Colon (tissue), 2 donors: ENCODE results near the gene ABCB9.

Experiments used
- FAIRE-seq: peaks from 2 replicates; lab custom pipeline; 2012; peaks lifted over from hg19 to GRCh38; lab: Jason Lieb, UNC
- donor health status: control.
- donor health status: control.

The ABCB9 gene

GRCh38 chr12:122981587-122982476 lies 15.6 kb upstream of the ABCB9 start:
- no peak for FAIRE-seq

GRCh38 chr12:122981036-122981471 lies 14.8 kb upstream of the ABCB9 start:
- FAIRE-seq = no peak

- no peak for FAIRE-seq
Observed at GRCh38 chr12:122980183-122981035, 14.1 kb upstream of the ABCB9 start, which contains the start of gene ARL6IP4. ARL6IP4 (plus strand) TSS chr12:122980681; CDS start chr12:122981140, 459 bp downstream.

- no peak for FAIRE-seq
Observed at GRCh38 chr12:122979908-122980182, 13.6 kb upstream of the ABCB9 start.

GRCh38 chr12:122979001-122979907 lies 13.0 kb upstream of the ABCB9 start:
- no peak for FAIRE-seq

DNA sequence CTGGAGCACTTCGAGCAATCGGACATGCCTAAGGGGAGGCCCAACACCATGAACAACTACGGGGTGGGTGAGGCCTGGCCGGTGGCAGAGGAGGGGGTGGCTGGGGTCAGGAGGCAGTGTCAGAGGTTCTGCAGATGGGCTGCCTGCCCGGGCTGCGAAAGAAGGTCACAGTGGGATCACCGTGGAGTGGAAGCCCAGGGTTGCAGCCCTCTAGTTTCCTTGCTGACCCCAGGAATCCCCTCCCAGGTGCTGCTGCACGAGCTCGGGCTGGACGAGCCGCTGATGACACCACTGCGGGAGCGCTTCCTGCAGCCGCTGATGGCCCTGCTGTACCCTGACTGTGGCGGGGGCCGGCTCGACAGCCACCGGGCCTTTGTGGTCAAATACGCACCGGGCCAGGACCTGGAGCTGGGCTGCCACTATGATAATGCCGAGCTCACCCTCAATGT lies 12.3 kb upstream of the ABCB9 start:
- no peak for FAIRE-seq

DNA sequence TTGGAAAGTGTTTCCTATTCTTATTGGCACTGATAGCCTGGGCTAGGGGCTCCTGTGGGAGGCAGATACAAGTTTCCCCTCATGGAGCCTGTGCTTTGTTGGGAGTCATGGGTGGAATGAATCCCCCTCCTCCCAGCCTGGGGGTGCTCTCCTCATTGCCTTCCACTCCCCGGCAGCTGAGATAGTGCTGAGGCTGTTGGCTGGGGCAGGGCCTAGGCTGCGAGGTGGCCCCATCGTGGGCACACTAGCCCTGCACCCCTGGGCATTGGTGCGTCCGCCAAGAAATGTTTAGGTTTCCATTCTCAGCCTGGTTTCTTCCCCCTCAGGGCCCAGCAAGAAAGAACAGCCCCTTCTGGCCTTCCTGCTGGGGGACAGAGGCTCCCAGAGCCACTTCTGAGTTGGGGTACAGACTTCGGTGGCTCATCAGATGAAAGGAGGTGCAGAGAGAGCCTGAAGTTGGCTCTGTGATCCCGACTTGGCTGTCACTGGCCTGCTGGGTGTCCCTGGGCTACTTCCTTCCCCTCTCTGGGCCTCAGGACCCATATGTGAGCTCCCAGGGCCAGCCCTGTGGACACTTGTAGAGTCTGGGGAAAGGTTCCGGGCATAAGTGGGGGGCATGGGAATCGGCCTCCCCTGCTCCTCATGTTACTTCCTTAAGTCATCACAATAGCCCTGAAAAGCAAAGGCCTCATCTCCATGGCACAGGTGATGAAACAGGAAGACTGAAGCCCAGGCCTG lies 11.6 kb upstream of the ABCB9 start:
- no peak for FAIRE-seq

DNA sequence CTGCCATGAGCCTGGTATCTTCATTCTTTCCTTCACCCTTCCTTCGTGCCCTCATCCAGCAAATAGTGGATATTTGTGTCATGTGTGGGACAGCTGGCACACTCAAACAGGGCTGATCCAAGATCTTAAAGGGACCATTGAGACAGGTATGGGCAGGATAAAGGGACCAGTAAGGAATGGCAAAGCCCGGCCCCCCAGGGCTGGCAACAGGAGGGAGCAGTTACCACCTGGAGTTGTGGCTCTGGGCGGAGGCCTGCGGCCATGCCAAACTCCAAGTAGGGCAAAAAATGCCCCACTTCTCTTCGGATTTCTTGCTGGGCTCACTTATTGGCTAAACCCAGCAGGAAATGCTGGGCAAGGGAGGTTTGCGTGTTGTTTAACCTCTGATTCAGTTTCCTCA lies 10.9 kb upstream of the ABCB9 start:
- FAIRE-seq = no peak

DNA sequence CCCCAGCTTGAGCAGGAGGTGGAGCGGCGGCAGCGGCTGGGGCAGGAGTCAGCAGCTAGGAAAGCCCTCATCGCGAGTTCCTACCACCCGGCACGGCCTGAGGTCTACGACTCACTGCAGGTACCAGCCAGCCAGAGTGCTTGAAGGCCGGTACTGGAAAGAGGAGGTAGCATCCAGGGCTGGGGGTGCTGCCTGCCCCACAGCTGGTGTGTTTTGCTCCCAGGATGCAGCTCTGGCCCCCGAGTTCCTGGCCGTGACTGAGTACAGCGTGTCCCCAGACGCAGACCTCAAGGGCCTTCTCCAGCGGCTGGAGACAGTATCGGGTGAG lies 10.3 kb upstream of the ABCB9 start:
- no peak for FAIRE-seq

GRCh38 chr12:122975790-122976647 lies 9.8 kb upstream of the ABCB9 start:
- no peak for FAIRE-seq

DNA sequence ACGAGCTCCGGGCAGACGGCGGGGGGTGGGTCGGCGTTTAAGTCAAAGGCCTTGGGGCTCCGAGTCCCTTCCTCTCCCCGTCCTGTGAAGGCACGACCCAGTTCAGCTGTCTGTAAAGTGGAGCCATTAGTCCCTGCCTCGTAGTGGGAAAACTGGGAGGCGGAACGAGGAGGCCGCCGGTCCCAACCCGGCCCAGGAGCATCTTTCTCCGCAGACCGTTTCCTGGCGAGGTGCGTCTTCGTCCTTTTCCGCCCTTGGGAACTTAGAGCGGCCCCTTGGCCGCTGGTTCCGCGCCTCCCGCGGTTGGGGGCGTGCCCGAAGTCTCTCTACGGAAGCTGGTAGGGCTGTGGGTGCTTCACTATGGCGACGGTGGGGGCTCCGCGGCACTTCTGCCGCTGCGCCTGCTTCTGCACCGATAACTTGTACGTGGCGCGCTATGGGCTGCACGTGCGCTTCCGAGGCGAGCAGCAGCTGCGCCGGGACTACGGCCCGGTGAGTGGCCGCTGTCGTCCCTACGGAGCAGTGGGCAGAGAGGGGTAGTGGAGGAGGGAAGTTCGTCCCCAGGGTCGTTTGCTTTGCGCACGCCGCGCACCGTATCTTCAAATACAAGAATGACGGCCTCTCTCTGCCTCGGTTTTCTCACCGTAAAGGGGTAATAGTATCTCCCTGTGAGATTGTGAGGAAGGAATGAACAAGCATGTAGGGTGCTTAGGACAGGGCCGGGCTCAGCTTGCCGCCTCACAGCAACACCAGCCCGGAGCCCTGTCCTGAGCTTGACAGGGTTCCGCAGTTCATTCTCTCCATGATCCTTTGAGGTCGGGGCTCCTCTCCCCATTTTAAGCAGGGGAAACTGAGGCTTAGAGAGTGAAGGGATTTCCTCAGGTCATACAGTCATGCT lies 8.9 kb upstream of the ABCB9 start, which contains the start of gene OGFOD2:
Gene OGFOD2, plus strand, starts transcription at position 353 of the 898 bp plus-strand sequence. Its CDS starts 8 bp downstream, at position 361.
- FAIRE-seq = no peak

- FAIRE-seq = peak; percentile 5
Observed at GRCh38 chr12:122974274-122974891, 8.1 kb upstream of the ABCB9 start.

- FAIRE-seq = no peak
Observed at GRCh38 chr12:122969676-122970075, 3.4 kb upstream of the ABCB9 start.

DNA sequence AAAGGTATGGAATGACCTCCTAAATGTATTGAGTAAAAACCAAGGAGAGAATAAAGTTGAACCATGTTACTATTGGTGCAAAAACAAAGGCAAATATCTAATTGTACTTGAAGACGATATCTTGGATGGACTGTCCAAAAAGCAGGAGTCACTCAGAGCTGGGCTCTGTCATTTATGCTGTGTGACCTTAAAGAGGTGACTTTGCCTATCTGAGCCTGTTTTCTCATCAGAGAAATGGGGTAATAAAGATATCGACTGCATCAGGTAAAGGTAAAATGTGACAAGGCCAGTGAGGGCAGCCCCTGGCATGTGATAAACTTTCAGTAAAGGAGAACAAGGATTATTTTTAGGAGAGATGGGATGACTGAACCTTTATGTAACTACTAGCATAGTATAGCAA lies 1.8 kb upstream of the ABCB9 start:
- no peak for FAIRE-seq

GRCh38 chr12:122966743-122967550 lies 684 bp upstream of the ABCB9 start:
- no peak for FAIRE-seq

DNA sequence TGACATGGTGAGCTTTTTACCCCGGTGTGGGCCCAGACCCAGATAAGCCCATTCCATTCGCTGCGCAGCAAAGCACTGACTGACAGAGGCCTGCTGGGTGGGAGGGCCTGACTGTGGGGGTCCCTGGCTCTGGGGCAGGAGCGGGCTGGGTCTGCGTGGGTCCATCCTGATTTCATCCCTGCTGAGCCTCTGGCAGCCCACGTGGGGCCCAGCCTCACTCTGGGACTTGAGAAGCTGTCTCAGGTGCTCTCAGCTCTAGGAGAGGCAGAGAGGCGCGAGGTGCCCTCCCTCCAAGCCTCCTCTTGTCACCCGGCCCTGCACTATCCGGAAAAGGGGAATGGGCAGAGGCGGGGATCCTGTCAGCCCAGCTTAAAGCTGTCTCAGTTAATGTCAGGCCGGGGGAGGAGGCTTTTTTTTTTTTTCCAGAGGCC lies 927 bp downstream of the ABCB9 start:
- no peak for FAIRE-seq

GRCh38 chr12:122964439-122965257 lies 1.6 kb downstream of the ABCB9 start:
- no peak for FAIRE-seq
